Measurements from ENCODE around the gene UBFD1. TPM values are rescaled to one million over a fixed set of nuclear protein-coding genes. Genes with fewer than 3 reads are reported as not detected.
A peak's percentile ranks its signal among the peaks of the same experiment; 100 is the strongest.

UBFD1 gene
- total RNA-seq, 2 experiments from 2014 or later, result 51.8 to 54.1 TPM

GRCh38 chr16:23587726-23588125, 30.2 kb downstream of the UBFD1 start:
- POLR2A ChIA-PET, result interaction anchor here (0.9 kb wide), 1 partner anchor 38 kb away, joined by 3 read pairs; no protein-coding TSS in a partner anchor

GRCh38 chr16:23590181-23590580, 32.7 kb downstream of the UBFD1 start:
- no peak overlapping the region for H3K4me3 Mint-ChIP-seq
- no peak overlapping the region for H3K27ac Mint-ChIP-seq
- peaks cover 37% of the 10 kb centered on the region for H3K36me3 Mint-ChIP-seq (ENCODE audit: low read depth)
- intact Hi-C loops (cut with micrococcal nuclease), result no loop called here
- no peak for TF ChIP-seq CTCF (IDR thresholded peaks at IDR 0.05)
- DNase-seq (no peak), ATAC-seq (no peak)
- ChIA-PET POLR2A (interaction anchor here (1.1 kb wide), 1 partner anchor 51 kb away, joined by 4 read pairs; the partner anchor contains the start of genes DCTN5 and PALB2), CTCF (no interaction called here)
- no peaks in the 10 kb centered on the region for H3K9me3 Mint-ChIP-seq
- H3K27me3 Mint-ChIP-seq, result no peaks in the 10 kb centered on the region
- H3K4me1 Mint-ChIP-seq (ENCODE audit: low read depth), result peaks cover 18% of the 10 kb centered on the region

More at GRCh38 chr16:23587726-23588125, 30.2 kb downstream of the UBFD1 start:
- no peaks in the 10 kb centered on the region for H3K9me3 Mint-ChIP-seq
- H3K27me3 Mint-ChIP-seq, result no peaks in the 10 kb centered on the region
- peaks cover 7% of the 10 kb centered on the region for H3K4me1 Mint-ChIP-seq (ENCODE audit: low read depth)
- ATAC-seq (no peak), DNase-seq (no peak)
- no peak overlapping the region for H3K27ac Mint-ChIP-seq
- no peak overlapping the region for H3K4me3 Mint-ChIP-seq
- CTCF ChIA-PET, result no interaction called here
- no peak for TF ChIP-seq CTCF (IDR thresholded peaks at IDR 0.05)
- intact Hi-C loops (cut with micrococcal nuclease), result no loop called here
- H3K36me3 Mint-ChIP-seq (ENCODE audit: low read depth), result peaks cover 42% of the 10 kb centered on the region

- no peak overlapping the region for H3K27ac Mint-ChIP-seq
- CTCF ChIA-PET, result interaction anchor here (1.0 kb wide), 1 partner anchor 34 kb away, joined by 3 read pairs; no protein-coding TSS in a partner anchor
Observed at GRCh38 chr16:23594186-23594585, 36.7 kb downstream of the UBFD1 start.

GRCh38 chr16:23595246-23595950, 37.9 kb downstream of the UBFD1 start:
- peak overlapping the region; percentile 71 for H3K27ac Mint-ChIP-seq
- H3K36me3 Mint-ChIP-seq (ENCODE audit: low read depth), result peaks cover 16% of the 10 kb centered on the region
- H3K4me3 Mint-ChIP-seq, result peak overlapping the region; percentile 85
- ChIA-PET CTCF (interaction anchor here (1.8 to 2.1 kb wide), 2 partner anchors 9 to 132 kb away, joined by 4 to 11 read pairs; no protein-coding TSS in a partner anchor), POLR2A (interaction anchor here (0.7 to 2.0 kb wide), 3 partner anchors 10 to 46 kb away, joined by 3 to 5 read pairs (median 4); partner anchors contain the start of genes DCTN5 and PALB2)
- intact Hi-C loops (cut with micrococcal nuclease), result no loop called here
- no peak for TF ChIP-seq CTCF (IDR thresholded peaks at IDR 0.05)
- H3K27me3 Mint-ChIP-seq, result no peaks in the 10 kb centered on the region
- ATAC-seq, result no peak
- H3K9me3 Mint-ChIP-seq, result no peaks in the 10 kb centered on the region
- peak; percentile 5 for DNase-seq
- peaks cover 27% of the 10 kb centered on the region for H3K4me1 Mint-ChIP-seq (ENCODE audit: low read depth)

More at GRCh38 chr16:23594186-23594585, 36.7 kb downstream of the UBFD1 start:
- Mint-ChIP-seq H3K4me1 (ENCODE audit: low read depth) (peaks cover 27% of the 10 kb centered on the region), H3K9me3 (no peaks in the 10 kb centered on the region), H3K4me3 (peak overlapping the region; percentile 21), H3K36me3 (ENCODE audit: low read depth) (peaks cover 19% of the 10 kb centered on the region), H3K27me3 (no peaks in the 10 kb centered on the region)
- no peak for ATAC-seq
- intact Hi-C loops (cut with micrococcal nuclease), result no loop called here
- no peak for TF ChIP-seq CTCF (IDR thresholded peaks at IDR 0.05)
- no peak for DNase-seq
- POLR2A ChIA-PET, result no interaction called here

Data from activated CD8-positive, alpha-beta T cell treated with anti-CD3 and anti-CD28 coated beads for 36 hours (primary cell).